ENCODE measurements around the gene JPT1.

- TF ChIP-seq CTCF (IDR thresholded peaks at IDR 0.05; ENCODE audit: poor library complexity): no peak
- TF ChIP-seq EZH2phosphoT487 (IDR thresholded peaks at IDR 0.05; ENCODE audit: low read depth, severe bottlenecking, unreplicated experiment): no peak
Observed at GRCh38 chr17:75135452-75135851, 18.9 kb downstream of the JPT1 start.
